Loucy (cell line): ENCODE data around the gene PSMD3.

Experiments used
- H2AFZ ChIP-seq: fragments of 200-600 bp; sonication (generic); 2 replicates; pipeline ENCODE4 v1.6.0; 2016; ENCODE audit warnings: antibody characterized with exemption, mild to moderate bottlenecking, low read length, moderate library complexity
- H3F3A ChIP-seq: fragments of 200-600 bp; 2 replicates; pipeline ENCODE4 v1.6.0; 2016; ENCODE audit warnings: antibody characterized with exemption, low read depth, mild to moderate bottlenecking
- H3K27me3 ChIP-seq: fragments of 200-600 bp; sonication (generic); 2 replicates; pipeline ENCODE4 v1.6.1; 2014; ENCODE audit warnings: low read length, mild to moderate bottlenecking; ENCODE audit not compliant: insufficient read depth, poor library complexity, severe bottlenecking
- H3K36me3 ChIP-seq: fragments of 200-600 bp; sonication (generic); 2 replicates; pipeline ENCODE4 v1.6.1; 2016; ENCODE audit warnings: low read length; ENCODE audit not compliant: insufficient read depth
- H3K4me1 ChIP-seq: fragments of 200-600 bp; sonication (generic); 2 replicates; pipeline ENCODE4 v1.5.1; 2014; ENCODE audit warnings: low read length, mild to moderate bottlenecking; ENCODE audit not compliant: insufficient read depth, poor library complexity, severe bottlenecking
- H3K4me2 ChIP-seq: fragments of 200-600 bp; sonication (generic); 2 replicates; pipeline ENCODE4 v1.6.0; 2014; ENCODE audit warnings: antibody characterized with exemption, low read length, low read depth, mild to moderate bottlenecking; ENCODE audit not compliant: poor library complexity, severe bottlenecking
- H3K4me3 ChIP-seq: fragments of 200-600 bp; sonication (generic); 2 replicates; pipeline ENCODE4 v1.5.1; 2014; ENCODE audit warnings: low read length, mild to moderate bottlenecking, mixed read lengths; ENCODE audit not compliant: poor library complexity, severe bottlenecking
- H3K79me2 ChIP-seq: fragments of 200-600 bp; sonication (generic); 2 replicates; pipeline ENCODE4 v1.6.1; 2014; ENCODE audit warnings: low read length; ENCODE audit not compliant: insufficient read depth
- H3K9ac ChIP-seq: fragments of 200-600 bp; sonication (generic); 2 replicates; pipeline ENCODE4 v1.6.0; 2014; ENCODE audit warnings: mild to moderate bottlenecking, low read depth, low read length, moderate library complexity; ENCODE audit not compliant: poor library complexity, severe bottlenecking
- H3K9me2 ChIP-seq: fragments of 200-600 bp; sonication (generic); replicated peaks from 2 replicates; pipeline ENCODE4 v1.6.1; 2016; ENCODE audit warnings: low read depth, low read length, mixed read lengths
- H3K9me3 ChIP-seq: fragments of 200-600 bp; sonication (generic); 2 replicates; pipeline ENCODE4 v1.6.1; 2014; ENCODE audit warnings: mild to moderate bottlenecking, antibody characterized with exemption, low read length, low read depth; ENCODE audit not compliant: insufficient read depth
- H4K20me1 ChIP-seq: fragments of 200-600 bp; sonication (generic); 2 replicates; pipeline ENCODE4 v1.6.0; 2014; ENCODE audit warnings: antibody characterized with exemption, low read length, mild to moderate bottlenecking; ENCODE audit not compliant: insufficient read depth, poor library complexity, severe bottlenecking
- EZH2phosphoT487 ChIP-seq: fragments of 200-600 bp; IDR thresholded peaks from 2 replicates; pipeline ENCODE4 v1.6.1; 2018; ENCODE audit warnings: antibody characterized with exemption, mild to moderate bottlenecking, moderate library complexity, borderline replicate concordance
- TF ChIP-seq, protein P1 (sequence below): fragments of 200-600 bp; sonication (generic); conservative IDR thresholded peaks from 2 replicates; pipeline ENCODE4 v1.5.1; 2014; ENCODE audit warnings: mild to moderate bottlenecking, antibody characterized with exemption, low read length

Gene PSMD3

DNA sequence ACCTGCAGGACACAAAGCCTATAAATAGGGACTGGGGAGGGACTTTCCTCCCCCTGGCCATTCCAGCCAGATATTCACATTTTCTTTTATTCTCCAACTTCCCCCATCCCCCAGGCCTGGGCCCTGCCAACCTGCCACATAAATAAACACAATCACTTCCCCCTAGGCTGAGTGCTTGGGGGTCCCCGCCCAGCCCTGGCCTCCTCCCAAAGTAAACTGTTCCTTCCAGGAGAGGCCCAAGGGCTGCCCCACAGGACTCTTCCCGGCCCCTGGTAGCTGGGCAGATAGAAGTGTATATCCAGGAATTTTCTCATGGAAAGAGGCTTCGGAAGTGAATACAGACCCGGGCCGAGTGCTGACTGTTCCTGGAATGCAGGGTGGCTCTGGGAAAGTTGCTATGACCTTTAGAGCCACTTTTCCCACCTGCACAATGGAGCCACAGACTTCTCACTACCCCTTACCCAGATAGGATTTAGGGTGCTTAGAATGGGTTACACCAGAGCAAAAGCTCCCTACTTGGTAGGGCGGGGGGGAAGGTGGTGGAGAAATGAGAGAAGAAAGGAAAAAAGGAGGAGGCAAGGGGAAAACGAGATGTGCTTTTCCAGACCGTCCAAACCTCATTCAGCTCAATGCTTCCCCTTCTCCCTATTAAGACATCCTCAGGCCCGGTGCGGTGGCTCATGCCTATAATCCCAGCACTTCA lies 43.1 kb downstream of the PSMD3 start:
- Histone ChIP-seq H3K36me3 (peaks cover 36% of the 10 kb centered on the region; the same call in 1 of the 2 replicates), H2AFZ (no peak overlapping the region), H3K4me3 (no peak overlapping the region), H3K9ac (no peak overlapping the region), H3K27me3 (no peaks in the 10 kb centered on the region), H3K79me2 (no peaks in the 10 kb centered on the region), H3K9me3 (no peaks in the 10 kb centered on the region), H3K9me2 (no peaks in the 10 kb centered on the region), H4K20me1 (no peaks in the 10 kb centered on the region), H3K4me1 (no peaks in the 10 kb centered on the region), H3K4me2 (no peak overlapping the region), H3F3A (no peaks in the 10 kb centered on the region)
- no peak for TF ChIP-seq EZH2phosphoT487
- TF ChIP-seq, protein P1, sequence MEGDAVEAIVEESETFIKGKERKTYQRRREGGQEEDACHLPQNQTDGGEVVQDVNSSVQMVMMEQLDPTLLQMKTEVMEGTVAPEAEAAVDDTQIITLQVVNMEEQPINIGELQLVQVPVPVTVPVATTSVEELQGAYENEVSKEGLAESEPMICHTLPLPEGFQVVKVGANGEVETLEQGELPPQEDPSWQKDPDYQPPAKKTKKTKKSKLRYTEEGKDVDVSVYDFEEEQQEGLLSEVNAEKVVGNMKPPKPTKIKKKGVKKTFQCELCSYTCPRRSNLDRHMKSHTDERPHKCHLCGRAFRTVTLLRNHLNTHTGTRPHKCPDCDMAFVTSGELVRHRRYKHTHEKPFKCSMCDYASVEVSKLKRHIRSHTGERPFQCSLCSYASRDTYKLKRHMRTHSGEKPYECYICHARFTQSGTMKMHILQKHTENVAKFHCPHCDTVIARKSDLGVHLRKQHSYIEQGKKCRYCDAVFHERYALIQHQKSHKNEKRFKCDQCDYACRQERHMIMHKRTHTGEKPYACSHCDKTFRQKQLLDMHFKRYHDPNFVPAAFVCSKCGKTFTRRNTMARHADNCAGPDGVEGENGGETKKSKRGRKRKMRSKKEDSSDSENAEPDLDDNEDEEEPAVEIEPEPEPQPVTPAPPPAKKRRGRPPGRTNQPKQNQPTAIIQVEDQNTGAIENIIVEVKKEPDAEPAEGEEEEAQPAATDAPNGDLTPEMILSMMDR, result no peak

DNA sequence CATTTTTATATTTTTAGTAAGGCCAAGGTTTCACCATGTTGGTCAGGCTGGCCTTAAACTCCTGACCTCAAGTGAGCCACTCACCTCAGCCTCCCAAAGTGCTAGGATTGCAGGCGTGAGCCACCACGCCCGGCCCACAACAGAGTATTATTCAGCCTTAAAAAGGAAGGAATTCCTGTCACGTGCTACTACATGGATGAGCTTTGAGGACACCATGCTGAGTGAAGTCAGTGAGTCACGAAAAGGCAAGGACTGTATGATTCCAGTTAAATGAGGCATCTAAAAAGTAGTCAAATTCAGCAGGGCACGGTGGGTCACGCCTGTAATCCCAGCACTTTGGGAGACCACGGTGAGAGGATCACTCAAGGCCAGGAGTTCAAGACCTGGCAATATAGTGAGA lies 44.3 kb downstream of the PSMD3 start:
- Histone ChIP-seq H3K9ac (no peak overlapping the region), H3F3A (no peaks in the 10 kb centered on the region), H3K4me3 (no peak overlapping the region), H3K36me3 (peaks cover 42% of the 10 kb centered on the region; the same call in 1 of the 2 replicates), H3K4me2 (no peak overlapping the region), H2AFZ (no peak overlapping the region), H3K9me2 (no peaks in the 10 kb centered on the region), H3K79me2 (no peaks in the 10 kb centered on the region), H3K9me3 (no peaks in the 10 kb centered on the region), H3K4me1 (no peaks in the 10 kb centered on the region), H4K20me1 (no peaks in the 10 kb centered on the region), H3K27me3 (no peaks in the 10 kb centered on the region)
- TF ChIP-seq, protein P1, result no peak
- TF ChIP-seq EZH2phosphoT487, result no peak

DNA sequence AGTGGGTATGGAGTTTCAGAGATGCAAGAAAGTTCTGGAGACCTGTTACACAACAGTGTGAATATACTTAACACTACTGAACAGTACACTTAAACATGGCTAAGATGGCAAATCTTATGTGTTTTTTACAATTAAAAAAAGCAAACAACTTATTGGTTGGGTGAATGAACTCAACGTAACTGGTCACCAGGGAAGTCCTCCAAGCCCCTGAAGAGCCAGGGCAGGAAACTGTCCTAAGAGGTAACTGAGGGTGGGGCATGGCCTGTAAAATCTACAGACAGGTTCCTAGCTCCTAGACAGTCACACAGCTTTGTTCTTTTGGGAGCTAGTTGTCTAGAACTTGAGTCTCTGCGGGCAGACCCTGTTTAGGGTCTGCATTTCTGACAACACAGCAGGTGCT lies 45.0 kb downstream of the PSMD3 start:
- H2AFZ ChIP-seq, result no peak overlapping the region
- H3K27me3 ChIP-seq, result no peaks in the 10 kb centered on the region
- peaks cover 42% of the 10 kb centered on the region; the same call in 1 of the 2 replicates for H3K36me3 ChIP-seq
- H3F3A ChIP-seq, result no peaks in the 10 kb centered on the region
- H3K79me2 ChIP-seq, result no peaks in the 10 kb centered on the region
- H3K9me2 ChIP-seq, result no peaks in the 10 kb centered on the region
- TF ChIP-seq EZH2phosphoT487, result no peak
- TF ChIP-seq, protein P1, result no peak
- no peak overlapping the region for H3K9ac ChIP-seq
- no peaks in the 10 kb centered on the region for H3K4me1 ChIP-seq
- H3K4me2 ChIP-seq, result no peak overlapping the region
- H3K4me3 ChIP-seq, result no peak overlapping the region
- no peaks in the 10 kb centered on the region for H4K20me1 ChIP-seq
- H3K9me3 ChIP-seq, result no peaks in the 10 kb centered on the region
